ENCODE measurements around the gene PDE4A. TPM values are rescaled to one million over a fixed set of nuclear protein-coding genes. Genes with fewer than 3 reads are reported as not detected.

PDE4A gene
- total and polyA plus RNA-seq, 2 of the 13 experiments (the other 11 are each of a cell fraction or from before 2014, with no cell fraction given): 1.1 to 4.1 TPM

DNA sequence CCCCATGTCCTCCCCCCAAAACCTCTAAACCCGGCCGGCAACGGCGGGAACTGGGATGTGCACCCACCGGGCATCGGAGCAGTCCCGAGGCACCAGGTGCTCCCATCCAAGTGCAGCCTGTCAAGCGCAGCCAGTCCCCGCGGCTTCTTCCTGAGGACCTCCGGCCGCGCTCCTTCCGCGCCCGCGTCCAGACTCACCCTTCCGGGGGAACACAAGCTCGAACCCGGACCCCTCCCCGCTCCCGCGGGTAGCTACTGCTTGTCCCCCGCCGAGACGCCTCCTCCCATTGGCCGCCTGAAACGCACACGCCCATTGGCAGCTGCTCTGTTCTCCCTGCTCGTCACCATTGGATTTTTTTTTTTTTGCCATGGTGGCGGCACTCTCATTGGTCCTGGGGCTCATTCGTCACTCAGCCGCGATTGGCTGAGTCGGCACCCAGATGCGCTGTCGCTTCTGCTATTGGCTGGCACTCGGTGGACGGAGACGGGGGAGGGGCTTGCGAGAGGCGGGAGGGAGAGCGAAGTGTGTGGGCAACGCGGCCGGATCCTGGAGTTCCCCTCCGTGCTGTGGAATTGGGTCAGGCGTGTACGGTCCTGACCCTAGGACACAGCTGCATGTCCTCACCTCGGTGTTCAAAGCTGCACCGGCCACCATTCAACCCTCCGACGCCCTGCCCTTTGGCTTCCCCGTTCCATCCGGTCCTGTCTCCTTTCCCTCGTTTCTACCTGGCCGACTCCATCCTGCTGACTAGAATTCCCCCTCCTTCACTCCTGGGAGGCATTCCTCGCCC lies 39.8 kb upstream of the PDE4A start, which contains the start of gene TYK2 (continued):
- TF ChIP-seq, protein P1, sequence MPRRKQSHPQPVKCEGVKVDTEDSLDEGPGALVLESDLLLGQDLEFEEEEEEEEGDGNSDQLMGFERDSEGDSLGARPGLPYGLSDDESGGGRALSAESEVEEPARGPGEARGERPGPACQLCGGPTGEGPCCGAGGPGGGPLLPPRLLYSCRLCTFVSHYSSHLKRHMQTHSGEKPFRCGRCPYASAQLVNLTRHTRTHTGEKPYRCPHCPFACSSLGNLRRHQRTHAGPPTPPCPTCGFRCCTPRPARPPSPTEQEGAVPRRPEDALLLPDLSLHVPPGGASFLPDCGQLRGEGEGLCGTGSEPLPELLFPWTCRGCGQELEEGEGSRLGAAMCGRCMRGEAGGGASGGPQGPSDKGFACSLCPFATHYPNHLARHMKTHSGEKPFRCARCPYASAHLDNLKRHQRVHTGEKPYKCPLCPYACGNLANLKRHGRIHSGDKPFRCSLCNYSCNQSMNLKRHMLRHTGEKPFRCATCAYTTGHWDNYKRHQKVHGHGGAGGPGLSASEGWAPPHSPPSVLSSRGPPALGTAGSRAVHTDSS (CRISPR knock-in tag; conservative IDR thresholded peaks at IDR 0.05): no peak
- TF ChIP-seq, protein P2, sequence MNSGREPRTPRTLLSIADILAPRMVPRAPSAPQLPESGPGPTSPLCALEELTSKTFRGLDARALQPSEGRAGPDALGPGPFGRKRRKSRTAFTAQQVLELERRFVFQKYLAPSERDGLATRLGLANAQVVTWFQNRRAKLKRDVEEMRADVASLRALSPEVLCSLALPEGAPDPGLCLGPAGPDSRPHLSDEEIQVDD (CRISPR knock-in tag; IDR thresholded peaks at IDR 0.05; ENCODE audit: borderline replicate concordance): peak; percentile 48; the same call in 1 of the 2 replicates
- TF ChIP-seq, protein P3, sequence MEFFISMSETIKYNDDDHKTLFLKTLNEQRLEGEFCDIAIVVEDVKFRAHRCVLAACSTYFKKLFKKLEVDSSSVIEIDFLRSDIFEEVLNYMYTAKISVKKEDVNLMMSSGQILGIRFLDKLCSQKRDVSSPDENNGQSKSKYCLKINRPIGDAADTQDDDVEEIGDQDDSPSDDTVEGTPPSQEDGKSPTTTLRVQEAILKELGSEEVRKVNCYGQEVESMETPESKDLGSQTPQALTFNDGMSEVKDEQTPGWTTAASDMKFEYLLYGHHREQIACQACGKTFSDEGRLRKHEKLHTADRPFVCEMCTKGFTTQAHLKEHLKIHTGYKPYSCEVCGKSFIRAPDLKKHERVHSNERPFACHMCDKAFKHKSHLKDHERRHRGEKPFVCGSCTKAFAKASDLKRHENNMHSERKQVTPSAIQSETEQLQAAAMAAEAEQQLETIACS (CRISPR knock-in tag; IDR thresholded peaks at IDR 0.05): no peak
- TF ChIP-seq ZNF10 (CRISPR knock-in tag; IDR thresholded peaks at IDR 0.05; ENCODE audit: borderline replicate concordance, low read depth) (no peak), ATF1 (CRISPR knock-in tag; IDR thresholded peaks at IDR 0.05) (peak; percentile 98), ZNF570 (CRISPR knock-in tag; IDR thresholded peaks at IDR 0.05; ENCODE audit: borderline replicate concordance) (no peak), ZNF556 (CRISPR knock-in tag; IDR thresholded peaks at IDR 0.05; ENCODE audit: borderline replicate concordance) (no peak), FOXO1 (CRISPR knock-in tag; IDR thresholded peaks at IDR 0.05) (no peak), ATM (IDR thresholded peaks at IDR 0.05; ENCODE audit: borderline replicate concordance) (no peak), DNMT1 (CRISPR knock-in tag; IDR thresholded peaks at IDR 0.05) (peak; percentile 64; the same call in 1 of the 2 replicates), ZNF557 (CRISPR knock-in tag; IDR thresholded peaks at IDR 0.05) (0 out of 2 replicates have a peak, but pooled peaks have one; percentile 65), ATF7-NPFF (CRISPR knock-in tag; IDR thresholded peaks at IDR 0.05; ENCODE audit: low read depth) (peak; percentile 70; the same call in 1 of the 2 replicates), ZEB1 (IDR thresholded peaks at IDR 0.05; ENCODE audit: insufficient replicate concordance, low read depth) (no peak), PAX8 (CRISPR knock-in tag; IDR thresholded peaks at IDR 0.05; ENCODE audit: borderline replicate concordance) (no peak; the same call in 1 of the 2 replicates), ETV5 (CRISPR knock-in tag; IDR thresholded peaks at IDR 0.05; ENCODE audit: borderline replicate concordance) (peak; percentile 80; the same call in 1 of the 2 replicates), NRL (CRISPR knock-in tag; IDR thresholded peaks at IDR 0.05; ENCODE audit: borderline replicate concordance) (peak; percentile 80)
- TF ChIP-seq, protein P4, sequence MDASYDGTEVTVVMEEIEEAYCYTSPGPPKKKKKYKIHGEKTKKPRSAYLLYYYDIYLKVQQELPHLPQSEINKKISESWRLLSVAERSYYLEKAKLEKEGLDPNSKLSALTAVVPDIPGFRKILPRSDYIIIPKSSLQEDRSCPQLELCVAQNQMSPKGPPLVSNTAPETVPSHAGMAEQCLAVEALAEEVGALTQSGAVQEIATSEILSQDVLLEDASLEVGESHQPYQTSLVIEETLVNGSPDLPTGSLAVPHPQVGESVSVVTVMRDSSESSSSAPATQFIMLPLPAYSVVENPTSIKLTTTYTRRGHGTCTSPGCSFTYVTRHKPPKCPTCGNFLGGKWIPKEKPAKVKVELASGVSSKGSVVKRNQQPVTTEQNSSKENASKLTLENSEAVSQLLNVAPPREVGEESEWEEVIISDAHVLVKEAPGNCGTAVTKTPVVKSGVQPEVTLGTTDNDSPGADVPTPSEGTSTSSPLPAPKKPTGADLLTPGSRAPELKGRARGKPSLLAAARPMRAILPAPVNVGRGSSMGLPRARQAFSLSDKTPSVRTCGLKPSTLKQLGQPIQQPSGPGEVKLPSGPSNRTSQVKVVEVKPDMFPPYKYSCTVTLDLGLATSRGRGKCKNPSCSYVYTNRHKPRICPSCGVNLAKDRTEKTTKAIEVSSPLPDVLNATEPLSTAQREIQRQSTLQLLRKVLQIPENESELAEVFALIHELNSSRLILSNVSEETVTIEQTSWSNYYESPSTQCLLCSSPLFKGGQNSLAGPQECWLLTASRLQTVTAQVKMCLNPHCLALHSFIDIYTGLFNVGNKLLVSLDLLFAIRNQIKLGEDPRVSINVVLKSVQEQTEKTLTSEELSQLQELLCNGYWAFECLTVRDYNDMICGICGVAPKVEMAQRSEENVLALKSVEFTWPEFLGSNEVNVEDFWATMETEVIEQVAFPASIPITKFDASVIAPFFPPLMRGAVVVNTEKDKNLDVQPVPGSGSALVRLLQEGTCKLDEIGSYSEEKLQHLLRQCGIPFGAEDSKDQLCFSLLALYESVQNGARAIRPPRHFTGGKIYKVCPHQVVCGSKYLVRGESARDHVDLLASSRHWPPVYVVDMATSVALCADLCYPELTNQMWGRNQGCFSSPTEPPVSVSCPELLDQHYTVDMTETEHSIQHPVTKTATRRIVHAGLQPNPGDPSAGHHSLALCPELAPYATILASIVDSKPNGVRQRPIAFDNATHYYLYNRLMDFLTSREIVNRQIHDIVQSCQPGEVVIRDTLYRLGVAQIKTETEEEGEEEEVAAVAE (CRISPR knock-in tag; IDR thresholded peaks at IDR 0.05; ENCODE audit: borderline replicate concordance): peak; percentile 94; the same call in 1 of the 2 replicates
- TF ChIP-seq, protein P5, sequence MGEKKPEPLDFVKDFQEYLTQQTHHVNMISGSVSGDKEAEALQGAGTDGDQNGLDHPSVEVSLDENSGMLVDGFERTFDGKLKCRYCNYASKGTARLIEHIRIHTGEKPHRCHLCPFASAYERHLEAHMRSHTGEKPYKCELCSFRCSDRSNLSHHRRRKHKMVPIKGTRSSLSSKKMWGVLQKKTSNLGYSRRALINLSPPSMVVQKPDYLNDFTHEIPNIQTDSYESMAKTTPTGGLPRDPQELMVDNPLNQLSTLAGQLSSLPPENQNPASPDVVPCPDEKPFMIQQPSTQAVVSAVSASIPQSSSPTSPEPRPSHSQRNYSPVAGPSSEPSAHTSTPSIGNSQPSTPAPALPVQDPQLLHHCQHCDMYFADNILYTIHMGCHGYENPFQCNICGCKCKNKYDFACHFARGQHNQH (CRISPR knock-in tag; IDR thresholded peaks at IDR 0.05): peak; percentile 36; the same call in 1 of the 2 replicates
- TF ChIP-seq, protein P6, sequence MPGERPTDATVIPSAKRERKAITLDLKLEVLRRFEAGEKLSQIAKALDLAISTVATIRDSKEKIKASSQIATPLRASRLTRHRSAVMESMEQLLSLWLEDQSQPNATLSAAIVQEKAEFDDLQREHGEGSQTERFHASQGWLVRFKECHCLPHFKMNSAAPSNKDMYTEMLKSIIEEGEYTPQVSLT (CRISPR knock-in tag; IDR thresholded peaks at IDR 0.05; ENCODE audit: borderline replicate concordance, low read depth): no peak
